Inflammatory macrophage treated with lipopolysaccharide for 1 hour (primary cell): ENCODE results near the gene TECTA.

ENCODE experiments used
- DNase-seq, 2 donors: peaks; one replicate each; pipeline ENCODE4 v3.0.0-alpha.2; 2020 to 2022

Gene TECTA

DNA sequence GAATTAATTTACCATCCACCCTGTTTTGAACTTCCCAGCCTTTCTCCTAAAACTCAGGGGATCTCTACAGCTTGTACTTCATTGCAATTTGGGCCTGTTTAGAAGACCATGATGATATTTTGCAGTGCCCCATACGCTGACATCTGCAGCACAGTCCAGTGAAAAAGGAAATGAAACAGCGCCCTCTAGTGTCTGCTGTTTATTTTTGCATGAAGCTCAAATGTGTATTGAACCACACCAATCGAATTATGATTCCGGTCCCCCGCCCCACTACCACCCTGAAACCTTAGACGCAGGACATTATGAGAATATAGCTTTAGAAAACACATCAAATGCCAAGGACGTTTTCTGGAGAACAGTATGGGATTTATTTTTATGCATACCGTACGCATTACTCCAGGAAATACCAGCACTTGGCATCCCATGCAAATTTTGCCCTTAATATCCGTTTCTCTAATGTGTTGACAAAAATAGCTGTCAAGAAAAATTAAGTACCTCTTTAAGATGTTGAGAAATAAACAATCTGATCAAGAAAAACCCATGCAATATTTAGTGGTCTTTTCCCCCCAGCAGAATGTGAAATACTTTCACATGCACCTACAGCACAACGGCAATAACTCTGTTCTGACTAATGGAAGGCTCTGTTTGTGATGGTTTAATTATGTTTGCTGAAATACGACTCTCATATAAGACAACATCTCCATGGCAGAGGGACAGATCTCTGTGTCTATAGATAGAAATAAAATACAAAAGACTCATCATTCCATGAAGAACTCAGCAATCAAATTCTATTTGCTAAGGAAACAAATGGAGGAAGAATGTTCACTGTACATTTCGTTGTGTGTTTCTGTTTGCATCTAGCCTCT, 93.9 kb downstream of the TECTA start:
- DNase-seq, result peak; percentile 11 to 83

DNA sequence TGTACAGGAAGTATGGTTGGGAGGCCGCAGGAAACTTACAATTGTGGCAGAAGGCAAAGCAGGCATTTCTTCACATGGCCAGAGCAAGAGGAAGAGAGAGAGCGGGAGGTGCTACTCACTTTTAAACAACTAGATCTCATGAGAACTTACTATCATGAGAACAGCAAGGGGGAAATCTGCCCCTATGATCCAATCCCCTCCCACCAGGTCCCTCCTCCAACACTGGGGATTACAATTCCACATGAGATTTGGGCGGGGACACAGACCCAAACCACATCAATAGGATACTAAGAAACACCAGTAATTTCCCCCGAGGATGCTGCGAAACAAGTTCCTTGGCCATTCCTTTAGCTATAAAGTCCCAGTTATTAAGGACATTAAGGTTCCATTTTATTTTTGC, 97.4 kb downstream of the TECTA start:
- DNase-seq, result no peak

DNA sequence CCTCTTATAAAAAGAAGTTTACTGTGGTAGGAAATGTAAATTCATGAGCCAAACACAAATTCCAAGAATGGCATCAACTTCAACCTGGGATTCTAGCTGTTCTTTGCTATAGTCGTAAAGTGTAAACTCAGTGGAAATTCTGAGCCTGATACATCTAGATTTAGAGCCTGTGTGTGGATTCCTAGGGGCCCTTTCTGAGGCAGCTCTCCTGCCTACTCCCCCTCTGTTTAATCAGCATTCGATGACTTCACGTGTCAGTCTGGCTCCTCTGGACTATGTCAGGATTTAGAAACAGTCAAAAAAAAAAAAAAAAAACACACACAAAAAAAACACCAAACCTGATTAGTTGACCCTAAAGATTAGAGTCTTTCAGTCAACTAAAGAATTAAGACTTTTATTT, 98.5 kb downstream of the TECTA start:
- DNase-seq, result no peak

DNA sequence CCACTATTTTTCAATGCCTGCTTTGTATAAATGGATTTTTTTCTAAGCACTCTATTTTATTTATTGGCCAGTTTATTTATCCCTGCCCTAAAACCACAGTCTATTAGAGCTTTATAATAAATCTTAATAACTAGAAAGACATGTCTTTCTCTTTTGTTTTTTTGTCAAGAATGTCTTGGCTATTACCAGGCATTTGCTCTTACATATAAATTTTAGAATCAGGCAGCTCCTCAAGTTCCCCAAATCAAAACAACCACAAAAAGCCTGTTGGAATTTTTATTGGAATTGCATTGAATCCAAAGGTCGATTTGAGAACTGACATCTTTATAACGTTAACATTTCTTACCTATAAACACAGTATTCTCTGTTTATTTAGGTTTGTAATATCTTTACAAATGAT, 105.8 kb downstream of the TECTA start:
- no peak for DNase-seq

DNA sequence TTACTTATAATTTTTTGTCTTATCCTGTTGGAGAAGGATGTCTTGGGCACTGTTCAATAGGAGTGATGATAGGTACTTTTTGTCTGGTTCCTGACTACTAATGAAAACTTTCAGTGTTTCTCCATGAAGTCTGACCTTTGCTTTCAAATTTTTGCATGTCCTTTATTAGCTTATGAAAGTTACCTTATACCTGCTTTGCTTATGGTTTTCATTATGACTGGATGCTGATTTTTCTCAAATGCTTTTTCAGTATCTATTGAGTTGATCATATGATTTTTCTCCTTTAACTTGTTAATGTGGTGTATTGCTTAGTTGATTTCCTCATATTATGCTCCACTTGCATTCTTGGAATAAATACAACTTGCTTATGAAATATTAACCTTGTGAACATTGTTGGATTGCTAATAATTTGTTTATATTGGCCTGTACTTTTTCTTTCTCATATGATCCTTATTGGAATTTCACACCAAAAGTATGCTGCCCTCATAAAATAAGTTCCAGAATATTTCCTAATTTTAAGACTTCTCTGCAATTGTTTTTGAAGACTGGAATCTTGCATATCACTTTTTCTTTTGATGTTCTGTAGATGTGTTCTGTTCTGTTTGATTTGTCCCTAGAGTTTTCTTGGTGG, 106.6 kb downstream of the TECTA start:
- DNase-seq, result no peak

DNA sequence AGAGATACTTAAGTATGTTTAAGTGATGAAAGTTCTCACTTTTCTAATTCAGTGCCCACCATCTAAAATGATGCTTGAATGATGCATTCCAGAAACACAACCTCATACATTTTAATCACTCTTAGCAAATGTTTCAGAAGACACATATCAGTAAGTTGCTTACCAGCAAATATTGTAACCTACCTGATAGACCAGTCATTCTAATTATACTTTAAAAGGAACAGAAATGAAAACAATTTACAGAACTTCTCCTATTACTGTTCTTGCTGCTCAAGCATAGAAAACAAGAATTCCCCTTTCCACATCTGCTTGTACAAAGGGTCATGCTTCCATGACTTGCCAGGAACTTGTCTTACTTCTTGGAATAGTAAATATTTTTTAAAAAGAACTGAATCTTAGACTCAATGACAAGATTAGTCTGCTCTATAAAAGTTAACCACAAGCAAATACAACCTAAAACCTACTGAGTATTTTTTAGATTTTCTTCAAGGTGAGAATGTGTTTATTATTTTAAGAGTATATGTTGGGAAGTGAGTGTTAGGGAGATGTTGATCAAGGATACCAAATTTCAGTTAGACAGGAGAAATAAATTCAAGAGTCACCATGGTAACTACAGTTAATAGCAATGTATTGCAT, 109.5 kb downstream of the TECTA start:
- DNase-seq, result no peak

DNA sequence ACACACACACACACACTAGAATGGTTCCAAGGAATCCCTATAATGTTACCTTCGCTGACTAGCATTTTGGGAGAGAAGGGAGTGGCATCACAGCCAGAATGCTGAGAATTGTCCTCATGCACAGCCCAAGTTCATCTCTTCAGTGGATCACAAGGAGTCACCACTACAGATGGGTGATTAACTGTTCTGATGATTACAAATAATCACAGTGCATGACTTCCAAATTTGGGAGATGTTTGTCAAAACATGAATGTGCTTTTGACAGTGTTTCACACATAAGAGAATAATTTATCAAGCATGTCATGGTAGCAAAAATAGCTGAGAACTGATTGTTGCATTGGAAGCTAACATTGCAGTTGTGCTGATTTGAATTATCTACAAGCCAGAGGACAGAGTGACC, 110.6 kb downstream of the TECTA start:
- no peak for DNase-seq

DNA sequence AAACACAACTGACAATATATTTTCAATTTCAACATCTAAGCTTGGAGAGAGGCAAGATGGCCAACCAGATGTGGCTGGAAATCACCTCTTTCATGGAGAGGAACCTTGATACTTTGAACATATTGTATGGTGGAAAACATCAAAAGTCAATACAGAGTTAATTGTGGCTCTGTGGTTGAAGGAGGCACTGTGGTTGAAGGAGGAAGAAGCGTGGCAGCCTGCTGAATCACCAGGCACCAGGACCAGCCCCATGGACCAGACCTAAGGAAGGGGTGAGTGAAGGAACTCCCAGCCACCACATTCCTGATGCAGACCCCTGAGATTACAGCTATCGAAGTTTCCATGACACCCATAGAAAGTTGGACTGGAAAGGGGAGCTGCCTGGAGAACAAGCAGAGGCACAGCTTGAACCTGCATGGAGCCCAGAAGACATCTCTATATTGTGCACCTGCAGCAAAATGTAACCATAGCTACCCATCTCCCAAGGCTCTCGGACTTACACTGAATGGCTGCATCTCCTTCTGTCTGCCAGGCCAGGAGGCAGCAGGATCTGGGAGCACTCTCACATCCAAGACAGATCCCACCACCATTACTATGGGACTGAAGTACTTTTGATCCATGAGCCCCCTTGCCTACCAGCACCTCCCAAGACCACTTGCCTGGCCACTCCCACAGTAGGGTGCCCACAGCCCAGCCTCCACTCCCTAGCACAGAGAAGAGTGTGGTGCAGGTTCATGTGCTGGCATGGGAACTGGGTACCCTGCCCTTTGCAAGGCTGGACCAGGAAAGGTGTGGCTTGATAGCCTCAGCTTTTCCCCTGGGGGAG, 111.7 kb downstream of the TECTA start:
- DNase-seq, result no peak

DNA sequence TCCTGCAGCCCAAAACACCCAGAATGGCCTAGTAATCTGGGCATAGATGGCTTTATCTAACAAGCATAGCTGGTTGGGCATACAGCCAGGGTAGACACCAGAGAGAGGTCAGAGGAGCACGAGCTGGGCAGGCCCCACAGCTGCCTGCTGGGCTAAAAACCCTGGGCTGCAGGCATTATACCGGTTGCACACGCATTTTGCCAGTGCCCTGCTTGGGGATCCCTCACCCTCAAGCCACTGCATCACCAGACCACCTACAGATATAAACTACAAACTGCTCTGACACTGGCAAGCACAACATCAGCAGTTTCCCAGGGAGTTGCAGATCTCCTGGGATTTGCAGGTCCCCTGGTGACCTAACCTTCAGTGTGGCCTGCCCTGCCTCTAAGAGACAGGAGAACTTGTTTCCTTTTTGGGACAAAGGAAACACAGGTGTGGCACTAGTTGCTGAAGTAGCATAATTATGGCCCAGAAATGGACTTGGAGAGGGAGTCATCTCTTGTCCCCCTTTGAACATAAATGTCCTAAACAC, 112.4 kb downstream of the TECTA start:
- no peak for DNase-seq

DNA sequence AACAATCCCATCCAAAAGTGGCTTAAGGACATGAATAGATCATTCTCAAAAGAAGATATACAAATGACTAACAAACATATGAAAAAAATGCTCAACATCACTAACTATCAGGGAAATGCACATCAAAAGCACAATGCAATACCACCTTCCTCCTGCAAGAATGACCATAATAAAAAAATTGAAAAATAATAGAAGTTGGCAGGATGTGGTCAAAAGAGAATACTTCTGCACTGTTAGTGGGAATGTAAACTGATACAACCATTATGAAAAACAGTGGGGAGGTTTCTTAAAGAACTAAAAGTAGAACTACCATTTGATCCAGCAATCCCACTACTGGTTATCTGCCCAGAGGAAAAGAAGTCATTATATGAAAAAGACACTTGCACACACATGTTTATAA, 113.8 kb downstream of the TECTA start:
- DNase-seq, result no peak

DNA sequence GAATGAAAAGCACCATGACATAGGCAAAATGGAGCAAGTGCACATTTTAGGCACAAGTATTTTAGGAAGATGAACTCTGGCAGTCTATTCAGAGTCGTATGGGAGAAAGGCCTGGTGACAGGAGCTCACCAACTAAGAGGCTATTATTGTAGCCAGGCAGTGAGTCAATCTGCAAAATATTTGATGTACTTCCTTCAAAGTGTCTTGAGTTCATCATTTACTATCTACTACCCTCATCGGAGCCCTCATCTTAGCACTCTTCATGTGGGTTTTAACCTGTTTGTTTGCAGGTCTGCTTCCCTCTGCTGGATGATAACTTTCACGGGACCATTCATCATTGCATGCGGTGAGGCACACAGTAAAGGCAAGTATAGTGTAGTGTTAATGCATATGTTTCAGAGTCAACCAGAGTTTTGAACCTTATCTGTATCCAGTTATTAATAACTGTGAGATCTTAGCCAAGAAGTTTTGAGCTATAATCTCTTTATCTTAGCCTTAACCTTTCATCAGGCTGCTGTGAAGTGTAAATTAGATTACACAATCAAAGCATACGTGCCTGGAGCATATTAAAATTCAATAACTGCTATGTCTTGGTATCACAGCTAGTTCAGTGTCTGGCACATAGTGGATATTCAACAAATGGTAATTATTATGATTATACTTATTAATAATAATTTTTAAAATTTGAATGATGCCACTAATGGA, 120.6 kb downstream of the TECTA start:
- DNase-seq, result no peak

DNA sequence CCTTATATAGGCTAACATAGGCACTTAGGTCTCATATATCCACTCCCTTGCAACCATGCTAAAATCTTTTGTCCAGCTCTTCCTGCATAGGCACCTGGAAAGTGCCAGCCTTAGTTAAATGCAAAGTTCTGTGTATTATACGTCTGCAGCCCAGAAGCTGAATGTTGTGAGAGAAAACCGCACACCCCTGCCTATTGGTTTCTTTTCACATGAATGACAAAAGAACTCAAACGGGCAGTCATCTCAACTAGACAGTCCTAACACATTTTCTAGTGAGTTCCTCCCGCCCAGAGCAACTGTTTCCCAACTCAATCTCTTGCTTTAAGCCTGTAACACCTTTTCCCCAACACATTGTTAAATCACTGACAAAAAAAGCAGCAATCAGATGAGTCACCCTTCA, 122.1 kb downstream of the TECTA start:
- no peak for DNase-seq

DNA sequence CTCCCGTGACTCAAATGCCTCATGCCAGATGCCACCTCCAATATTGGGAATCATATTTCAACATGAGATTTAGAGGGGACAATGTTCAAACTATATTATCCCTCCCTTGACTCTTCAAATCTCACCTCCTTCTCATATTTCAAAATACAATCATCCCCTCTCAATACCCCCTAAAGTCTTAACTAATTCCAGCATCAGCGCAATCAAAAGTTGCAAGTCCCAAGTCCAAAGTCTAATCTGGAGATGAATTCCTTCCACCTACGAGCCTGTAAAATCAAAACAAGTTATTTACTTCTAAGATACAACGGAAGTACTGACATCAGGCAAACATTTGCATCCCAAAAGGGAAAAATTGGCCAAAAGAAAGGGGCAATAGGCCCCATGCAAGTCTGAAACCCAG, 124.3 kb downstream of the TECTA start:
- DNase-seq, result no peak

DNA sequence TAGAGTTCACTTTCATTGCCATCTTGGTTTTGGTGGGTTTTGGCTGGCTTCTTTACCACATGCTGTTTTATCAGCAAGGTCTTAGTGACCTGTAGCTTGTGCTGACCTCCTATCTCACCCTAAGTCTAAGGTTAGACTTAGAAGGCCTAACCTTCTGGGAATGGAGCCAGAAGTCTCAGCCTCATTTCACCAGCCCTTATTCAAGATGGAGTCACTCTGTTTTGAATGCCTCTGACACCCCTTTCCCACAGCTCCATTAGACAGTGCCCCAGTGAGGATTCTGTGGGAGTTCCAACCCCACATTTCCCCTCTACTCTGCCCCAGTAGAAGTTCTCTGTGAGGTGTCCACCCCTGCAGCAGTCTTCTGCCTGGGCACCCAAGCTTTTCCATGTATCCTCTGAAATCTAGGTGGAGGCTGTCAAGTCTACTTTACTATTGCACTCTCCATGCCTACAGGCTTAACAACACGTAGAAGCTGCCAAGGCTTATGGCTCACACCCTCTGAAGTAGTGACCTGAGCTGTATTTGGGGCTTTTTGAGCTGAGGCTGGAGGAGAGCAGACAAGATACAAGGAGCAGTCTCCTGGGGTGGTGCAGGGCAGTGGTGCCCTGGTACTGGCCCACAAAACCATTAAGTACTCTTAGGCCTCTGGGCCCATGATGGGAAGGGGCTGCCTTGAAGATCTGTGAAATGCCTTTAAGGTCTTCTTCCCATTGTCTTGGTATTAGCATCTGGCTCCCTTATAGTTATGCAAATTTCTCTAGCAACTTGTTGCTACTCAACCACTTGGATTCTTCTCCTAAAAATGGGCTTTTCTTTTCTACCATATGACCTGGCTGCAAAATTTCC, 125.6 kb downstream of the TECTA start:
- DNase-seq, result no peak

DNA sequence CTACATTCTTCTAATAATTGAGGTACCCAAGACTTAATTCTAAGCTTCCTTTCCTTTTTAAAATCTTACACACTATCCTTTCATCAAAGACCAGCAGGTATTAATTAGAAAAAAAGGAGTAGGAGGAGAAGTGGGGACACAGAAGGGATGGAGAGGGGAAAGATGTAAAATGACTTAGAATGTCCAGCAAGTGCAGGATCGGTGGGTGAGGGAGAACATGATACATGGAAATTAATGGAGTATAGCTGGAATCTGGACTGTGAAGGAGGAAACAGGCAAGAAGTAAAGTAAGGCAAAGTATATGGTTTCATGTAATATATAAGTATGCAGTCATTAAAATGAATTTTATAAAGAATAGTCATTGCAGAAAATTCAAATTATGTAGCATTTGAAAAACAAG, 127.8 kb downstream of the TECTA start:
- no peak for DNase-seq

DNA sequence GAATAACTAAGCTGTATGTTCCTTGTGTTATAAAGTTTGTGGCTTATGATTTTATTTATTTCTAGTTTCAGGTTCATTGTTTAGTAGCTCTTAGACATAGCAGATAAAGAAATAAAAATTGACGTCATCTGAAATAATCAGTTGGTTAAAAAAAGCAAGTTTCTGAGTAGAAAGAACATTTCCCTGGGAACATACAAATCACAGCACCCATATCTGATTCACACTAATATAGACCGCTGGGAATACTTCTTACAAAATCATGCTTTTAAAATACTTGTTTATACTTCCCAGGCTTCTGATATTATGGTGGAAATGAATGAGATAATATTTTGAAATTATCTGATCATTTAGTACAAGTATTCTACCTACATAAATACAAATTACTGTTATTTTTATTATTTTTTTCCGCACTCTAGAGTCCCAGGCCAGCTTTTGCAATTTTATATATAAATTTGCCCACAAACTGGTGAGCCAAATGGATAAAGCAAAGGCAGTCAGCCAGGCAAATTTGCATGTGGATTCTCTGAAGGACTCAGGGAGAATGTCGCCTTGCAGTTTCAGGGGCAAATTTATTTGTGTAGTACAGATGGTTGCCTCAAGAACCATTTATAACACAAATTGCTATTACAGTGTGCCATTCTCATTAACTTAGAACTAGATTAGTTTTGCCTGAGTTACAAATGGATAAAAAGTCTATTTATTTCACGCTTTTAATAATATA, 128.6 kb downstream of the TECTA start:
- DNase-seq, result no peak

DNA sequence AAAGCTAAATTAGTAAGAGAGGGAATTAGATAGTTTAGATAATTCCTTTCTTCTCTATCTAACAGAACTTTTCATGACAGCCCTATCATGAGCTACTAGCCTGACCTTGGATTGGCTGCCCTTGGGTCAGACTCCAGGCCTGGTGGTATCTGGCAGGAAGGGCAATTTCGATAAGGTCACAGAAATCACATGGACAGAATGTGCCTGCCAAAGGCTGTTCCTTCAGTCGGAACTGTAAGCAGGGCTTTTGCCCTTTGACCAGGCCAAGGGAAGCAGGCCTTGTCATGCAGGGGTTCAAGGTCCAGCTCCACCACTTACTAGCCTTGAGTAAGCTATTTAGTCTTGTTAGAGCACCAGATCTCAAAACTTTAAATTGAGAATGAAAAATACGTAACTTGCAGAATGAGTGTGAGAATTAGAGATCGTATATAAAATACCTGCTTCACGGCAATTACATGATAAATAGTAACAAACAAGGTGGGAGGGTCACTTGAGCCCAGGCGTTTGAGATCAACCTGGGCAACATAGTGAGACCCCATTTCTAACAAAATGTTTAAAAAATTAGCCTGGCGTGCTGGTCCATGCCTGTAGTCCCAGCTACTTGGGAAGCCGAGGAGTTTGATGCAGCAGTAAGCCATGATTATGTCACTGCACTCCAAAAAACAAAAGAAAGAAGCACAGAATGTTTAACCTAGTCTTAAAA, 130.7 kb downstream of the TECTA start:
- no peak for DNase-seq

DNA sequence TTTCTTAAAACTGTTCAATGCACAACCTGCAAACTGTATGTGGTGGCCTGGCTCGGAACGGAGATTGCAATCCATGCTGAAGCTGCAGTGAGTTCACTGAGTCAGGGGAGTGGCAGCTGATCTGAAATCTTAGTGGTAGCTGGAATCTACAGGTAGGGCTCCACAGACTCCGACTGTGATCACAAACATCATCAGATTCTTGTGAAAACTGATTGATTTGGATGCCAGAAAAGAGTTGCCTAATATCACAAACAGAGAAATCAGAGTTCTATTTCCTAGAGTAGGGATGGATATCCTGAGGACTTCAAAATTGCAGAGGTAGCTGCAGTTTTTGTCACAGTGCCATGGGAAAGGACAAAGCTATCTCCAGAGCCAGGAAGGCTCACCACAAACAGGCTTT, 134.0 kb downstream of the TECTA start:
- DNase-seq, result no peak

DNA sequence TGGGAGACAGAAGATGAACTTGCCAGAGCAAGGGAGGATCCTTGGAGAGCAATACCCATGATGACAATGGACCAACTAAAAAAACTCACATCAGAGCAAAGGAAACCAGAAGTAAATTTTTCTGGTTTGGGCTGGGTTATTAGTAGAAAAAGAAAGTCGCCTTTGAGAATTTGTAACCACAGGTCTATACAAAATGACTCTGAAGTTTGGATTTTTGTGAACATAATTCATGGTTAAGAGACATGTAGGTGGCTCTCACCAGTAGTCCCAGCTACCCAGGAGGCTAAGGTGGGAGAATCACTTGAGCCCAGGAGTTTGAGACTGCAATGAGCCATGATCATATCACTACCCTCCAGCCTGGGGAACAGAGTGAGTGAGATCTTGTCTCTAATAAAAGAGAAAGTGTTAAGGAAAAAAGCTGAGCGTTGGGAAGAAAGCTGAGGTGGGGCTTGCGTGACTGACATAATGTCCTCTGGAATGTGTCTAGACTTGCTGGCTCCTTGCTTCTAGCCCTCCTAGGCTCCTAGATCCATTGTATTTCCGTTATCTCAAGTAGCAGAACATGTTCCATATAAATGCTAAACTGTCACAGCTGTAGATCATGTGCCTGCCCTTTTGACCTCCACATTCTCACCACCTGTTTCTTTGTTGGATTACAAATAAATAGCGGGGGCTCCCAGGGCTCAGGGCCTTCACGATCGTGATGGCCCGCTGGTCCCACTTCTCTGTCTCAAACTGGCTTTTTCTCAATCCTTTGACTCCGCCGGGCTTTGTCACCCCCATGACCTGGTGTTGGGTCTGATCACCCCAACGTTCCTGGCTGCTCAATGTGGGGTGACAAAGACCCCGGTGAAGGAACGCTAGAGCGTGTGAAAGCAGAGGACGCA, 135.3 kb downstream of the TECTA start:
- no peak for DNase-seq
